Liver (tissue), 9 donors: ENCODE results near the gene TECR. TPM values are rescaled to one million over a fixed set of nuclear protein-coding genes. Genes with fewer than 3 reads are reported as not detected.
"Not testable (repeated sequence)": the region's sequence is repeated elsewhere in the genome, so short reads cannot be mapped to it uniquely, and the experiment has no call there.

Experiments used
- DNase-seq: peaks from one replicate; pipeline ENCODE4 v3.0.0-alpha.2; 2017; ENCODE audit warnings: low spot score
- H3K27ac ChIP-seq, 2 donors: one replicate each; pipeline ENCODE4 v1.7.0; 2013; ENCODE audit warnings: inconsistent platforms in 2 of 2, low read length in 2 of 2, control low read depth in 1 of 2, low read depth in 1 of 2, mild to moderate bottlenecking in 1 of 2
- H3K27me3 ChIP-seq, 4 donors: one replicate each; pipeline versions ENCODE4 v1.6.1 to v1.7.0; 2013; ENCODE audit warnings: low read length in 3 of 4, inconsistent platforms in 1 of 4, mild to moderate bottlenecking in 1 of 4, moderate library complexity in 1 of 4; ENCODE audit not compliant: control insufficient read depth in 4 of 4, insufficient read depth in 4 of 4
- H3K36me3 ChIP-seq, 4 donors: one replicate each; pipeline versions ENCODE4 v1.6.1 to v1.7.0; 2013; ENCODE audit warnings: low read length in 3 of 4, mild to moderate bottlenecking in 3 of 4, low read depth in 1 of 4, moderate library complexity in 1 of 4; ENCODE audit not compliant: control insufficient read depth in 4 of 4, insufficient read depth in 3 of 4
- H3K4me1 ChIP-seq, 4 donors: one replicate each; pipeline versions ENCODE4 v1.6.1 to v1.7.0; 2013; ENCODE audit warnings: low read length in 3 of 4, mild to moderate bottlenecking in 3 of 4, moderate library complexity in 1 of 4; ENCODE audit not compliant: control insufficient read depth in 4 of 4, insufficient read depth in 4 of 4
- H3K4me3 ChIP-seq, 3 donors: one replicate each; pipeline versions ENCODE4 v1.6.1 to v1.7.0; 2013; ENCODE audit warnings: low read length in 3 of 3, control low read depth in 1 of 3, low read depth in 1 of 3, mild to moderate bottlenecking in 1 of 3
- H3K9ac ChIP-seq, 2 donors: one replicate each; pipeline ENCODE4 v1.7.0; 2013; ENCODE audit warnings: low read length in 2 of 2, mild to moderate bottlenecking in 2 of 2, moderate library complexity in 2 of 2, control low read depth in 1 of 2, low read depth in 1 of 2
- H3K9me3 ChIP-seq, 4 donors: one replicate each; pipeline versions ENCODE4 v1.6.1 to v1.7.0; 2013; ENCODE audit warnings: low read length in 3 of 4; ENCODE audit not compliant: control insufficient read depth in 4 of 4
- EGR1 ChIP-seq, 2 donors: IDR thresholded peaks; 2 replicates each; pipeline ENCODE4 v1.6.1; 2016 to 2018; ENCODE audit warnings: antibody characterized with exemption in 2 of 2, low read depth in 2 of 2
- FOXA1 ChIP-seq: IDR thresholded peaks from 2 replicates; pipeline ENCODE4 v1.6.1; 2016; ENCODE audit warnings: antibody characterized with exemption
- FOXA2 ChIP-seq: IDR thresholded peaks from 2 replicates; pipeline ENCODE4 v1.6.1; 2016; ENCODE audit warnings: antibody characterized with exemption
- GABPA ChIP-seq, 2 donors: IDR thresholded peaks in 1 of 2; conservative IDR thresholded peaks in 1 of 2; 2 replicates each; pipeline ENCODE4 v1.6.1; 2016; ENCODE audit warnings: antibody characterized with exemption in 2 of 2, mild to moderate bottlenecking in 1 of 2, moderate library complexity in 1 of 2
- HNF4A ChIP-seq, 2 donors: conservative IDR thresholded peaks; 2 replicates each; pipeline ENCODE4 v1.6.1; 2016; ENCODE audit warnings: antibody characterized with exemption in 2 of 2, mild to moderate bottlenecking in 2 of 2
- HNF4G ChIP-seq: IDR thresholded peaks from 2 replicates; pipeline ENCODE4 v1.6.1; 2016; ENCODE audit warnings: antibody characterized with exemption
- JUND ChIP-seq, 2 donors: IDR thresholded peaks; 2 replicates each; pipeline ENCODE4 v1.6.1; 2016; ENCODE audit warnings: antibody characterized with exemption in 2 of 2
- NR2F2 ChIP-seq: IDR thresholded peaks from 2 replicates; pipeline ENCODE4 v1.6.1; 2016; ENCODE audit warnings: antibody characterized with exemption
- RAD21 ChIP-seq, 2 donors: IDR thresholded peaks; 2 replicates each; pipeline ENCODE4 v1.6.1; 2016; ENCODE audit warnings: antibody characterized with exemption in 2 of 2, mild to moderate bottlenecking in 2 of 2
- RXRA ChIP-seq, 2 donors: IDR thresholded peaks; 2 replicates each; pipeline ENCODE4 v1.6.1; 2017 to 2018; ENCODE audit warnings: antibody characterized with exemption in 2 of 2, mild to moderate bottlenecking in 1 of 2
- SP1 ChIP-seq: IDR thresholded peaks from 2 replicates; pipeline ENCODE4 v1.6.1; 2018; ENCODE audit warnings: antibody characterized with exemption, mild to moderate bottlenecking
- TAF1 ChIP-seq: conservative IDR thresholded peaks from 2 replicates; pipeline ENCODE4 v1.6.1; 2016; ENCODE audit warnings: antibody characterized with exemption, mild to moderate bottlenecking
- YY1 ChIP-seq: IDR thresholded peaks from 2 replicates; pipeline ENCODE4 v1.6.1; 2016; ENCODE audit warnings: antibody characterized with exemption, mild to moderate bottlenecking
- WGBS: extraction: QIAGEN DNeasy Blood & Tissue Kit; methylation state at CpG from one replicate; pipeline ENCODE4 v1.1.7; 2013; 5-methylcytosine and 5-hydroxymethylcytosine counted together
- polyA plus RNA-seq, 2 donors: library from polyadenylated mRNA; stranded (reverse) in 1 of 2; unstranded in 1 of 2; fragments of 200-250 nt in 1 of 2; fragments of >200 nt in 1 of 2; fragmentation: Nextera tagmentation in 1 of 2; extraction: Ambion mirVana in 1 of 2; gene quantifications; one replicate each; pipeline versions ENCODE4 v1.2.1 to v1.2.3, GENCODE V29; 2013 to 2015
- total RNA-seq, 2 donors: library from RNA; depleted of rRNA; stranded (reverse); fragments of >200 nt; gene quantifications; one replicate each; pipeline ENCODE4 v1.2.3, GENCODE V29; 2014
- TF ChIP-seq, protein P1 (sequence below): fragments of 150-350 bp; IDR thresholded peaks from 2 replicates; pipeline ENCODE4 v1.5.1; 2017; ENCODE audit warnings: improper control_type of control experiment, low read depth, low read length; ENCODE audit not compliant: missing input control
- TF ChIP-seq, protein P2 (sequence below): IDR thresholded peaks from 2 replicates; pipeline ENCODE4 v1.6.1; 2016; ENCODE audit warnings: antibody characterized with exemption, mild to moderate bottlenecking
- TF ChIP-seq, protein P3 (sequence below): IDR thresholded peaks from 2 replicates; pipeline ENCODE4 v1.6.1; 2016; ENCODE audit warnings: antibody characterized with exemption
- TF ChIP-seq, protein P4 (sequence below): IDR thresholded peaks from 2 replicates; pipeline ENCODE4 v1.6.1; 2016; ENCODE audit warnings: antibody characterized with exemption
- TF ChIP-seq, protein P5 (sequence below): IDR thresholded peaks from 2 replicates; pipeline ENCODE4 v1.6.1; 2016; ENCODE audit warnings: antibody characterized with exemption
- donor health status: healthy.
- donor health status: healthy.
- donor health status: healthy.
- donor health status: healthy.
- donor health status: healthy.

Gene TECR
- total and polyA plus RNA-seq, 4 donors: 26.4 to 157 (median 60.8) TPM

DNA sequence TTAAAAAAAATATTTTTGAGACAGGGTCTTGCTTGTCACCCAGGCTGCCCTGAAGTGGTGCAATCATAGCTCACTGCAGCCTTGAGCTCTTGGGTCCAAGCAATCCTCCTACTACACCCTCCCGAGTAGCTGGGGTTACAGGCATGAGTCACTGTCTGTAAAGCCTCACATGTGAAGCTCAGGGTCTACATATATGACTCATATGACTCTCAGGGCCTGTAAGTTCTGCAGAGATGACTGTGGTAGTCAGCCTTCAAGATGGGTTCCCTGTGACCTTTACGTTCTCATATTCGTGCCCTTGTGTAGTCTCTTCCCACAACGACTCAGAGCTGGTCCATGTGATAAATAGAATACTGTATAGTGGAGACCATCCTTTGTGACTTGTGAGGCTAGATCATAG is 60.0 kb downstream of the TECR start:
- H3K4me3 ChIP-seq, H3K27me3 ChIP-seq, DNase-seq, H3K9me3 ChIP-seq, H3K36me3 ChIP-seq, H3K4me1 ChIP-seq, H3K9ac ChIP-seq, H3K27ac ChIP-seq: not testable (repeated sequence)
- WGBS: 57% methylated on average over 4 of the region's 4 CpGs

DNA sequence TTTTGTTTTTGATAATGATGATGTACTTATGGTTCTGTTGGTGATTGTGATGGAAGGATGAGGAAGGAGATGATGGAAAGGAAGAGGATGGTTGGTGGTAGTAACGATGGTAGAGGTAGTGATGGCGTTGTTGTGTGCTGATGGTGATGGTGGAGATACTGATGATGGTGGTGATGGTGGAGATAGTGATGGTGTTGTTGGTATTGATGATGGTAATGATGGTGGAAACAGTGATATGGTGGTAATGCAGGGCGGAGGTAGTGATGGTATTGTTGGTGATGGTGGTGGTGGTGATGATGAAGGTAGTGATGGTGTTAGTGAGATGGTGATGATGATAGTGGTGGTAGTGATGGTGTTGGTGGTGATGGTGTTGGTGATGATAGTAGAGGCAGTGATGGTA is 66.2 kb downstream of the TECR start:
- 84% methylated on average over 3 of the region's 3 CpGs for WGBS
- TF ChIP-seq, protein P1, sequence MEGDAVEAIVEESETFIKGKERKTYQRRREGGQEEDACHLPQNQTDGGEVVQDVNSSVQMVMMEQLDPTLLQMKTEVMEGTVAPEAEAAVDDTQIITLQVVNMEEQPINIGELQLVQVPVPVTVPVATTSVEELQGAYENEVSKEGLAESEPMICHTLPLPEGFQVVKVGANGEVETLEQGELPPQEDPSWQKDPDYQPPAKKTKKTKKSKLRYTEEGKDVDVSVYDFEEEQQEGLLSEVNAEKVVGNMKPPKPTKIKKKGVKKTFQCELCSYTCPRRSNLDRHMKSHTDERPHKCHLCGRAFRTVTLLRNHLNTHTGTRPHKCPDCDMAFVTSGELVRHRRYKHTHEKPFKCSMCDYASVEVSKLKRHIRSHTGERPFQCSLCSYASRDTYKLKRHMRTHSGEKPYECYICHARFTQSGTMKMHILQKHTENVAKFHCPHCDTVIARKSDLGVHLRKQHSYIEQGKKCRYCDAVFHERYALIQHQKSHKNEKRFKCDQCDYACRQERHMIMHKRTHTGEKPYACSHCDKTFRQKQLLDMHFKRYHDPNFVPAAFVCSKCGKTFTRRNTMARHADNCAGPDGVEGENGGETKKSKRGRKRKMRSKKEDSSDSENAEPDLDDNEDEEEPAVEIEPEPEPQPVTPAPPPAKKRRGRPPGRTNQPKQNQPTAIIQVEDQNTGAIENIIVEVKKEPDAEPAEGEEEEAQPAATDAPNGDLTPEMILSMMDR: no peak
- TF ChIP-seq JUND (IDR thresholded peaks at IDR 0.05) (no peak), RXRA (IDR thresholded peaks at IDR 0.05) (no peak), RAD21 (IDR thresholded peaks at IDR 0.05) (no peak), TAF1 (no peak), HNF4G (no peak), HNF4A (conservative IDR thresholded peaks at IDR 0.05) (no peak), FOXA2 (no peak), SP1 (no peak), NR2F2 (no peak), GABPA (IDR thresholded peaks at IDR 0.05 in 1 of 2, conservative IDR thresholded peaks at IDR 0.05 in 1 of 2) (no peak), YY1 (no peak), EGR1 (IDR thresholded peaks at IDR 0.05; ENCODE audit: low read depth in 2 of 2) (no peak), FOXA1 (no peak)
- TF ChIP-seq, protein P2, sequence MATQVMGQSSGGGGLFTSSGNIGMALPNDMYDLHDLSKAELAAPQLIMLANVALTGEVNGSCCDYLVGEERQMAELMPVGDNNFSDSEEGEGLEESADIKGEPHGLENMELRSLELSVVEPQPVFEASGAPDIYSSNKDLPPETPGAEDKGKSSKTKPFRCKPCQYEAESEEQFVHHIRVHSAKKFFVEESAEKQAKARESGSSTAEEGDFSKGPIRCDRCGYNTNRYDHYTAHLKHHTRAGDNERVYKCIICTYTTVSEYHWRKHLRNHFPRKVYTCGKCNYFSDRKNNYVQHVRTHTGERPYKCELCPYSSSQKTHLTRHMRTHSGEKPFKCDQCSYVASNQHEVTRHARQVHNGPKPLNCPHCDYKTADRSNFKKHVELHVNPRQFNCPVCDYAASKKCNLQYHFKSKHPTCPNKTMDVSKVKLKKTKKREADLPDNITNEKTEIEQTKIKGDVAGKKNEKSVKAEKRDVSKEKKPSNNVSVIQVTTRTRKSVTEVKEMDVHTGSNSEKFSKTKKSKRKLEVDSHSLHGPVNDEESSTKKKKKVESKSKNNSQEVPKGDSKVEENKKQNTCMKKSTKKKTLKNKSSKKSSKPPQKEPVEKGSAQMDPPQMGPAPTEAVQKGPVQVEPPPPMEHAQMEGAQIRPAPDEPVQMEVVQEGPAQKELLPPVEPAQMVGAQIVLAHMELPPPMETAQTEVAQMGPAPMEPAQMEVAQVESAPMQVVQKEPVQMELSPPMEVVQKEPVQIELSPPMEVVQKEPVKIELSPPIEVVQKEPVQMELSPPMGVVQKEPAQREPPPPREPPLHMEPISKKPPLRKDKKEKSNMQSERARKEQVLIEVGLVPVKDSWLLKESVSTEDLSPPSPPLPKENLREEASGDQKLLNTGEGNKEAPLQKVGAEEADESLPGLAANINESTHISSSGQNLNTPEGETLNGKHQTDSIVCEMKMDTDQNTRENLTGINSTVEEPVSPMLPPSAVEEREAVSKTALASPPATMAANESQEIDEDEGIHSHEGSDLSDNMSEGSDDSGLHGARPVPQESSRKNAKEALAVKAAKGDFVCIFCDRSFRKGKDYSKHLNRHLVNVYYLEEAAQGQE: no peak
- TF ChIP-seq, protein P3, sequence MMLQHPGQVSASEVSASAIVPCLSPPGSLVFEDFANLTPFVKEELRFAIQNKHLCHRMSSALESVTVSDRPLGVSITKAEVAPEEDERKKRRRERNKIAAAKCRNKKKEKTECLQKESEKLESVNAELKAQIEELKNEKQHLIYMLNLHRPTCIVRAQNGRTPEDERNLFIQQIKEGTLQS: no peak
- TF ChIP-seq, protein P4, sequence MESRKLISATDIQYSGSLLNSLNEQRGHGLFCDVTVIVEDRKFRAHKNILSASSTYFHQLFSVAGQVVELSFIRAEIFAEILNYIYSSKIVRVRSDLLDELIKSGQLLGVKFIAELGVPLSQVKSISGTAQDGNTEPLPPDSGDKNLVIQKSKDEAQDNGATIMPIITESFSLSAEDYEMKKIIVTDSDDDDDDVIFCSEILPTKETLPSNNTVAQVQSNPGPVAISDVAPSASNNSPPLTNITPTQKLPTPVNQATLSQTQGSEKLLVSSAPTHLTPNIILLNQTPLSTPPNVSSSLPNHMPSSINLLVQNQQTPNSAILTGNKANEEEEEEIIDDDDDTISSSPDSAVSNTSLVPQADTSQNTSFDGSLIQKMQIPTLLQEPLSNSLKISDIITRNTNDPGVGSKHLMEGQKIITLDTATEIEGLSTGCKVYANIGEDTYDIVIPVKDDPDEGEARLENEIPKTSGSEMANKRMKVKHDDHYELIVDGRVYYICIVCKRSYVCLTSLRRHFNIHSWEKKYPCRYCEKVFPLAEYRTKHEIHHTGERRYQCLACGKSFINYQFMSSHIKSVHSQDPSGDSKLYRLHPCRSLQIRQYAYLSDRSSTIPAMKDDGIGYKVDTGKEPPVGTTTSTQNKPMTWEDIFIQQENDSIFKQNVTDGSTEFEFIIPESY: no peak
- TF ChIP-seq, protein P5, sequence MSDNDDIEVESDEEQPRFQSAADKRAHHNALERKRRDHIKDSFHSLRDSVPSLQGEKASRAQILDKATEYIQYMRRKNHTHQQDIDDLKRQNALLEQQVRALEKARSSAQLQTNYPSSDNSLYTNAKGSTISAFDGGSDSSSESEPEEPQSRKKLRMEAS: no peak
- no peaks in the 10 kb centered on the region for H3K36me3 ChIP-seq
- H3K4me1 ChIP-seq: no peaks in the 10 kb centered on the region
- no peak overlapping the region for H3K9ac ChIP-seq
- peaks cover 0 to 2% (median 0%) of the 10 kb centered on the region in 4 donors for H3K9me3 ChIP-seq
- DNase-seq: no peak
- no peak overlapping the region for H3K4me3 ChIP-seq
- peaks cover 0 to 4% (median 0%) of the 10 kb centered on the region in 4 donors for H3K27me3 ChIP-seq
- H3K27ac ChIP-seq: no peak overlapping the region
